A673 (cell line): Measurements from ENCODE around the gene GALNTL6. TPM values are rescaled to one million over a fixed set of nuclear protein-coding genes. Genes with fewer than 3 reads are reported as not detected.

Experiments
- BruUV-seq: library from RNA; stranded (reverse); fragments of 400-500 nt; replicated peaks from 2 replicates; lab custom pipeline; 2021; lab: Mats Ljungman, UMichigan
- CTCF ChIA-PET: fragments of 300-600 bp; sonication (Branson Sonifier 250); formaldehyde crosslinking; loops from one replicate; lab custom pipeline; 2022; ENCODE audit warnings: antibody characterized with exemption; lab: Charles Lee
- POLR2A ChIA-PET: fragments of 300-600 bp; sonication (Branson Sonifier 250); formaldehyde crosslinking; loops from one replicate; lab custom pipeline; 2022; ENCODE audit warnings: antibody characterized with exemption; ENCODE audit not compliant: low non-redundant PET; lab: Charles Lee
- DNase-seq: peaks from one replicate; pipeline ENCODE4 v3.0.0-alpha.2; 2015; ENCODE audit warnings: low spot score
- H3K27ac ChIP-seq: fragments of 200-600 bp; sonication (generic); 2 replicates; pipeline ENCODE4 v1.5.1; 2016; ENCODE audit warnings: mixed run types, low read depth, mild to moderate bottlenecking, mixed read lengths, antibody characterized with exemption, low read length; ENCODE audit not compliant: poor library complexity, severe bottlenecking
- H3K27me3 ChIP-seq: fragments of 200-600 bp; sonication (generic); replicated peaks from 2 replicates; pipeline ENCODE4 v1.6.1; 2017; ENCODE audit warnings: mixed run types, low read depth, mild to moderate bottlenecking, mixed read lengths, antibody characterized with exemption, low read length; ENCODE audit not compliant: insufficient read depth, poor library complexity
- H3K36me3 ChIP-seq: fragments of 200-600 bp; sonication (generic); 2 replicates; pipeline ENCODE4 v1.6.1; 2016; ENCODE audit warnings: mixed run types, mild to moderate bottlenecking, mixed read lengths, antibody characterized with exemption, low read length; ENCODE audit not compliant: insufficient read depth, poor library complexity, severe bottlenecking
- H3K4me1 ChIP-seq: fragments of 200-600 bp; sonication (generic); 2 replicates; pipeline ENCODE4 v1.6.1; 2017; ENCODE audit warnings: mixed run types, mild to moderate bottlenecking, mixed read lengths, antibody characterized with exemption, low read length; ENCODE audit not compliant: insufficient read depth, poor library complexity, severe bottlenecking
- H3K4me3 ChIP-seq: fragments of 200-600 bp; sonication (generic); 2 replicates; pipeline ENCODE4 v1.5.1; 2016; ENCODE audit warnings: low read depth, mixed run types, mild to moderate bottlenecking, mixed read lengths, low read length; ENCODE audit not compliant: poor library complexity, severe bottlenecking
- H3K9me3 ChIP-seq: fragments of 200-600 bp; sonication (generic); 2 replicates; pipeline ENCODE4 v1.6.1; 2016; ENCODE audit warnings: mixed run types, low read depth, mild to moderate bottlenecking, mixed read lengths, antibody characterized with exemption, low read length; ENCODE audit not compliant: poor library complexity, severe bottlenecking
- CTCF ChIP-seq: fragments of 300-800, 200-600 bp; sonication (generic); conservative IDR thresholded peaks from 2 replicates; pipeline ENCODE4 v1.5.1; 2017; ENCODE audit warnings: low read depth, mild to moderate bottlenecking, antibody characterized with exemption, low read length, moderate library complexity, mixed read lengths
- EZH2 ChIP-seq: fragments of 200-600 bp; sonication (generic); IDR thresholded peaks from 2 replicates; pipeline ENCODE4 v1.6.1; 2017; ENCODE audit warnings: borderline replicate concordance, low read depth, mild to moderate bottlenecking, mixed read lengths, antibody characterized with exemption, low read length; ENCODE audit not compliant: poor library complexity, severe bottlenecking
- intact Hi-C: fragments of 100-400 bp; cut with micrococcal nuclease; formaldehyde crosslinking; loops from one replicate; pipeline ENCODE4 v1.10.0; 2022; ENCODE audit not compliant: unreplicated experiment
- total RNA-seq: library from RNA; stranded (reverse); gene quantifications from 2 replicates; pipeline ENCODE4 v1.2.3, GENCODE V29; 2021

Gene GALNTL6
- total RNA-seq, 1 experiment from 2014 or later, result 0.30 TPM

DNA sequence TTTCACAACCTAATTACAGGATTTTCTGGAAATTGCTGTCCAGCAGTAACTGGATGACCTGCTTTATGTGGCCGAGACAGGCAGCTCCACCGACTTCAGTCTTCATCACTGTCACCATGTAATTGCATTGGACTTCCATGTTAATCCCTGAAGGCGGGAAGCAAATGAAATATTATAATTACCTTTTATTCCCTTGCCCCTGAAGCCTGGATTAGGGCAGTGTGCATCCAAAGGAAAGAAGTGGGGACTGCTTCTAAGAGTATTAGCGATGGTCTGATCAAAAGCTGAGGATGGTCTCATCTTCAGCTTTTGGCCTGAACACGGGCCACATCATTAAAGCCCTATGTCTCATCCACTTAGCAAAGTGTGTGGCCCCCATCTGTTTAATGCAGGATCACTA is 1043.8 kb downstream of the GALNTL6 start:
- TF ChIP-seq EZH2 (no peak), CTCF (no peak)
- POLR2A ChIA-PET, result no interaction called here
- BruUV-seq, result no TSS peak
- CTCF ChIA-PET, result no interaction called here
- DNase-seq, result no peak
- H3K36me3 ChIP-seq, result no peaks in the 10 kb centered on the region
- no peak overlapping the region for H3K27ac ChIP-seq
- H3K27me3 ChIP-seq, result no peaks in the 10 kb centered on the region
- no peaks in the 10 kb centered on the region for H3K9me3 ChIP-seq
- intact Hi-C loops, result no loop called here
- H3K4me1 ChIP-seq, result no peaks in the 10 kb centered on the region
- H3K4me3 ChIP-seq, result no peak overlapping the region

DNA sequence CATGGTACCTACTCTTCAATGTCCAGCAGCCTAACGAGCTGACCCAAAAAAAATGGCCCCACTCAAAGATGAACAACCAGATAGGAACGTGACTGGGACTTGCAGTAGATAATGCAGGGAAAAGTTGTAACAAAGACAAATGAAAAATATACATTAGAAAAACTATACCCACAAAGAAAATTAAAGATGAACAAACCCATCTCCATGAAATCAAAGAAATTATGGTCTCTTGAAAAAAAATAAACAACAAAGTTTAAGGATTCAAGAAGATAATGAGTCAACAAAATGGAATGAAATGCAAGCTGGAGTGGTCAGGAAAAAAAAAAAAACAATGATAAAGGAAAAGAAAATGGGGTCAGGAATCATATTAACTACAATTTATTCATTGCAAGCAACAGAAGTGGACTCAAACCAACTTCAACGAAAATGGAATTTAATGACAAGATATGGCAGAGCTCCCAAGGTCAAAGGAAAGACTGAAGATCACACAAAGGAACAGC is 1045.6 kb downstream of the GALNTL6 start:
- no TSS peak for BruUV-seq
- no peaks in the 10 kb centered on the region for H3K9me3 ChIP-seq
- intact Hi-C loops, result no loop called here
- DNase-seq, result no peak
- no peaks in the 10 kb centered on the region for H3K4me1 ChIP-seq
- no peak overlapping the region for H3K4me3 ChIP-seq
- ChIA-PET CTCF (no interaction called here), POLR2A (no interaction called here)
- no peaks in the 10 kb centered on the region for H3K27me3 ChIP-seq
- TF ChIP-seq CTCF, result no peak
- no peak for TF ChIP-seq EZH2
- H3K36me3 ChIP-seq, result no peaks in the 10 kb centered on the region
- no peak overlapping the region for H3K27ac ChIP-seq

GRCh38 chr4:172865103-172865502 is 1051.9 kb downstream of the GALNTL6 start:
- Histone ChIP-seq H3K4me1 (no peaks in the 10 kb centered on the region), H3K4me3 (no peak overlapping the region), H3K9me3 (no peaks in the 10 kb centered on the region), H3K27ac (no peak overlapping the region), H3K27me3 (no peaks in the 10 kb centered on the region), H3K36me3 (no peaks in the 10 kb centered on the region)
- CTCF ChIA-PET, result no interaction called here
- TF ChIP-seq EZH2 (no peak), CTCF (no peak)
- intact Hi-C loops, result loop anchor here (10.0 kb wide), 1 partner anchor 390 kb away; no protein-coding TSS in a partner anchor
- no TSS peak for BruUV-seq
- POLR2A ChIA-PET, result no interaction called here
- no peak for DNase-seq
